Suprapubic skin (tissue), 4 donors: ENCODE data around the gene NTNG2. TPM values are rescaled to one million over a fixed set of nuclear protein-coding genes. Genes with fewer than 3 reads are reported as not detected.
A peak's percentile ranks its signal among the peaks of the same experiment; 100 is the strongest.

ENCODE experiments used
- DNase-seq, 2 donors: peaks; one replicate each; pipeline ENCODE4 v3.0.0-alpha.2; 2019; ENCODE audit warnings: low spot score in 2 of 2
- H3K27ac ChIP-seq: fragments of 200-600 bp; sonication (generic); one replicate; pipeline ENCODE4 v1.5.1; 2019
- H3K27me3 ChIP-seq: fragments of 200-600 bp; sonication (generic); one replicate; pipeline ENCODE4 v1.5.1; 2019
- H3K36me3 ChIP-seq: fragments of 200-600 bp; sonication (generic); one replicate; pipeline ENCODE4 v1.5.1; 2019
- H3K4me1 ChIP-seq: fragments of 200-600 bp; sonication (generic); one replicate; pipeline ENCODE4 v1.5.1; 2019
- H3K4me3 ChIP-seq: fragments of 200-600 bp; sonication (generic); one replicate; pipeline ENCODE4 v1.5.1; 2019; ENCODE audit warnings: mild to moderate bottlenecking
- H3K9me3 ChIP-seq: fragments of 200-600 bp; sonication (generic); one replicate; pipeline ENCODE4 v1.5.1; 2019
- CTCF ChIP-seq, 2 donors: fragments of 200-600 bp in 1 of 2; fragments of 450-650 bp in 1 of 2; sonication (generic) in 1 of 2; IDR thresholded peaks; one replicate each; pipeline ENCODE4 v1.5.1; 2016 to 2019; ENCODE audit warnings: antibody characterized with exemption in 2 of 2, mild to moderate bottlenecking in 1 of 2, moderate library complexity in 1 of 2
- EP300 ChIP-seq: sonication (generic); formaldehyde crosslinking; IDR thresholded peaks from one replicate; pipeline ENCODE4 v1.6.1; 2017; ENCODE audit warnings: antibody characterized with exemption
- POLR2A ChIP-seq, 2 donors: fragments of 450-650 bp; IDR thresholded peaks; one replicate each; pipeline ENCODE4 v1.6.1; 2017; ENCODE audit warnings: antibody characterized with exemption in 2 of 2, mild to moderate bottlenecking in 2 of 2, moderate library complexity in 2 of 2
- POLR2AphosphoS5 ChIP-seq, 3 donors: sonication (generic); formaldehyde crosslinking; IDR thresholded peaks; one replicate each; pipeline ENCODE4 v1.6.1; 2017; ENCODE audit warnings: antibody characterized with exemption in 3 of 3
- WGBS: methylation state at CpG from one replicate; pipeline ENCODE4 v1.1.5; 2018; 5-methylcytosine and 5-hydroxymethylcytosine counted together
- total RNA-seq, 4 donors: library from RNA; depleted of rRNA; stranded (reverse); fragments of >200 nt; gene quantifications; one replicate each; pipeline ENCODE4 v1.1.0, GENCODE V29; 2016

Gene NTNG2
- total RNA-seq, 4 donors from 2014 or later: 0.08 to 0.80 (median 0.37) TPM

DNA sequence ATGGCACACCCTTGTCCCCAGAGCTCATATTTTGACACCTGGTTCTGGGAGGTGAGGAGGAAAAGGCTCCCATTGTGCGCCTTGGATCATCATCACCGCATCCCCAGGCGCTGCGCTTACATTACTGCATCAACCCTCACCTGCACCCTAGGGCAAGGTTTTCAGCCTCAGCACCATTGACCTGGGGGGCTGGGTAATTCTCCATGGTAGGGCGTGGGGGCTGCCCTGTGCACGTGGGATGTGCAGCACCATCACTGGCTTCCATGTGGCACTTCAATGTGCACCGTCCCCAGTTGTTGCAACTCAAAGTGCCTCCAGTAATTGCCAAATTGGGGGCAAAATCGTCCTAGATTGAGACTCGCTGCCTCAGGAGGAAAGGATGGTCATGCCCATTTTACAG is 83.6 kb downstream of the NTNG2 start:
- Histone ChIP-seq H3K4me3 (no peak overlapping the region), H3K27ac (no peak overlapping the region), H3K4me1 (peaks cover 27% of the 10 kb centered on the region), H3K36me3 (no peaks in the 10 kb centered on the region), H3K27me3 (peaks cover 30% of the 10 kb centered on the region), H3K9me3 (no peaks in the 10 kb centered on the region)
- DNase-seq: peak in 1 of 2 donors; percentile 72
- WGBS: 76% methylated on average over 7 of the region's 9 CpGs
- no peak for TF ChIP-seq POLR2A (IDR thresholded peaks at IDR 0.05)
- no peak for TF ChIP-seq CTCF (IDR thresholded peaks at IDR 0.05)
- no peak for TF ChIP-seq EP300
- TF ChIP-seq POLR2AphosphoS5 (IDR thresholded peaks at IDR 0.05): no peak

DNA sequence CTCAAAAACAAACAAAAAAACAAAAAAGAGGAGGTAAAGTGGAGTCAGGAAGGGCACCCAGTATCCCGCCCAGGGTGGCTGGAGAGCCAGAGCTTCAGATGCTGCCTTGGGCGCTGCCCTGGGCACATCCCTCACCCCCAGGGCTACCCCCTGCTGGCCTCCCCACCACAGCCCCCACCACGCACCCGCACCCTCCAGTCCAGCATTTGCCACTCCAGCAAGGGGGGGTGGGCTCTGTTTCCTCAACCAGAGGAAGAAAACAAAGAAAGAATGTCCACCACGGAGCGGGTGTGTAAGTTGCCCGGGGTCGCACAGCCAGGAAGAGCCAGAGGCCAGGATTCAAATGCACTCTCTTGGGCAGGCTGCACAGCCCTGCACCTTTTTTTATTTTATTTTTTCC is 86.1 kb downstream of the NTNG2 start:
- H3K4me1 ChIP-seq: peaks cover 4% of the 10 kb centered on the region
- H3K36me3 ChIP-seq: no peaks in the 10 kb centered on the region
- H3K27me3 ChIP-seq: peaks cover 26% of the 10 kb centered on the region
- no peak overlapping the region for H3K27ac ChIP-seq
- peak in 1 of 2 donors; percentile 66 for DNase-seq
- WGBS: 68% methylated on average over 8 of the region's 8 CpGs
- no peak overlapping the region for H3K4me3 ChIP-seq
- H3K9me3 ChIP-seq: no peaks in the 10 kb centered on the region
- TF ChIP-seq CTCF (IDR thresholded peaks at IDR 0.05) (no peak), EP300 (no peak), POLR2A (IDR thresholded peaks at IDR 0.05) (no peak), POLR2AphosphoS5 (IDR thresholded peaks at IDR 0.05) (no peak)

DNA sequence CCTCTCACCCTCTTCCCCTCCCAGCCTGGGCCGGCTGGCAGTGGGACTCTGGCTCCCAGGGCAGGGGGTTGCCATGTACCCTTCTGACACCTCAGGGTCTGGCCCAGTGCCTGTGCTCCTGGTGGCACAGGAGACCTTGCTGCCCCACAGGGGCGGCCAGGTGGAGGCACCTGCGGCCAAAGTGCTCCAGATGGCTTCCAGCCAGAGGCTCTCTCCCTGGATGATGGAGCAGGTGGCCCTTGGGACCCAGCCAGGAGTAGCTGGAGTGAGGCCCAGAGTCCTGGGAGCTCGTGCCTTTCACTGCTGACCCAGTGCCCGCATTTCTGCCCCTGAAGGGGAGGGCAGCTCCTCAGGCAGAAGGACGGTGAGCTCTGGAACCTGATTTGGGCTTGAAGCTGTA is 87.3 kb downstream of the NTNG2 start:
- DNase-seq: peak in 1 of 2 donors; percentile 62
- TF ChIP-seq POLR2A (IDR thresholded peaks at IDR 0.05) (no peak), POLR2AphosphoS5 (IDR thresholded peaks at IDR 0.05) (no peak), EP300 (no peak), CTCF (IDR thresholded peaks at IDR 0.05) (no peak)
- Histone ChIP-seq H3K9me3 (no peaks in the 10 kb centered on the region), H3K27ac (no peak overlapping the region), H3K27me3 (peaks cover 29% of the 10 kb centered on the region), H3K4me1 (peaks cover 4% of the 10 kb centered on the region), H3K36me3 (no peaks in the 10 kb centered on the region), H3K4me3 (no peak overlapping the region)
- 68% methylated on average over 4 of the region's 6 CpGs for WGBS

GRCh38 chr9:132249690-132250089 is 87.8 kb downstream of the NTNG2 start:
- no peaks in the 10 kb centered on the region for H3K9me3 ChIP-seq
- H3K27ac ChIP-seq: no peak overlapping the region
- H3K27me3 ChIP-seq: peaks cover 27% of the 10 kb centered on the region
- DNase-seq: peak in 1 of 2 donors; percentile 50
- no peaks in the 10 kb centered on the region for H3K36me3 ChIP-seq
- H3K4me3 ChIP-seq: no peak overlapping the region
- H3K4me1 ChIP-seq: peaks cover 4% of the 10 kb centered on the region
- TF ChIP-seq CTCF (IDR thresholded peaks at IDR 0.05) (no peak), EP300 (no peak), POLR2AphosphoS5 (IDR thresholded peaks at IDR 0.05) (no peak), POLR2A (IDR thresholded peaks at IDR 0.05) (no peak)
- 89% methylated on average over 4 of the region's 8 CpGs for WGBS

DNA sequence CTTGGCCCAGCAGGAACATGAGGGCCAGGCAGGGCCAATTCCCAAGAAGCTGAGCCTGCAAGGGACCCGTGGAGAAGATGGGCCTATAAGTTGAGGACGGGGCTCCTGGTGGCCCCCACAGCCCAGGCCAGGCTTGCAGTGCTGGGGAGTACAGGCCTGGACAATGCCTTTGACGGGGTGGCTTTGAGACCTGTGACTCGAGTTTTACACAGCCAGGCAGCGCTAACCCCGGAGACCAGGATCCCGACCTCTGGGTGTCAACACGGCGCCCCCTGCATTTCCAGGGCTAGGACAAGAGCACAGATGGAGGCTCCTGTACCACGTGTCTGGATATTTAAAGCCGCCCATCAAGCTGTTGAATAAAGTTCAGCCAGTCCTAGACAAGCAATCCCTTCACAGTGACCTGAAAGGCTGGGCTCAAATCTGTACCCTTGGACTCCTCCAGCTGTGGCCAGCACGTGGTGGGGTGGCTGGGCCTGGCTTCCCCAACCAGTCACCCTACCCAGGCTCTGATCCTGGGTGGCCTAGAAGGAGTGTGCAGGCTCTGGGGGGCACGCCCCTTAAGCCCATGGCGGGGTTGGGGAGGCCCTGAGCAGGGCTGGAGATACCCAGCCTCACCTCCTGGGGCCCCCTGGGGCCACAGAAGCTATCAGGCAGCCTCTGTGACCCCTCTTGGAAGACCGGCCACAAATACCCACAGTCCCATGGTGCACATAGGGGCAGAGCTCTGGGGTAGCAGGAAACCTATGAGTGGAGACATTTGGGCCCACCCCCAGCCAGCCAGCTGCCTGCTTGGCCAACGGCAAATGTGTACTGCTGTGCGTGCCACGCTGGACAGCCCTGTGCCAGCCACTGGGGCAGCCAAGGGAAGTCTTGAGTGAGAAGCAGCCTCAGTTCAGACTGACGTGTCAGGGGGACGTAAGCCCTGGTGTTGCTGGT is 88.7 kb downstream of the NTNG2 start:
- H3K9me3 ChIP-seq: no peaks in the 10 kb centered on the region
- peak; percentile 51 to 76 for DNase-seq
- H3K4me3 ChIP-seq: no peak overlapping the region
- WGBS: no CpG with 5 or more reads among the region's 20 CpGs
- H3K27me3 ChIP-seq: peaks cover 19% of the 10 kb centered on the region
- H3K4me1 ChIP-seq: peaks cover 4% of the 10 kb centered on the region
- H3K27ac ChIP-seq: no peak overlapping the region
- TF ChIP-seq POLR2AphosphoS5 (IDR thresholded peaks at IDR 0.05): no peak
- no peak for TF ChIP-seq CTCF (IDR thresholded peaks at IDR 0.05)
- no peak for TF ChIP-seq EP300
- no peak for TF ChIP-seq POLR2A (IDR thresholded peaks at IDR 0.05)
- H3K36me3 ChIP-seq: no peaks in the 10 kb centered on the region
